HG03139 (cell line): ENCODE data around the gene ZNF33A.
"Not testable (repeated sequence)": the region's sequence is repeated elsewhere in the genome, so short reads cannot be mapped to it uniquely, and the experiment has no call there.

ENCODE experiments used
- ATAC-seq: cut with Tn5 transposase; IDR thresholded peaks from one replicate; pipeline ENCODE4 v1.9.1; 2021; ENCODE audit not compliant: unreplicated experiment

Gene ZNF33A

DNA sequence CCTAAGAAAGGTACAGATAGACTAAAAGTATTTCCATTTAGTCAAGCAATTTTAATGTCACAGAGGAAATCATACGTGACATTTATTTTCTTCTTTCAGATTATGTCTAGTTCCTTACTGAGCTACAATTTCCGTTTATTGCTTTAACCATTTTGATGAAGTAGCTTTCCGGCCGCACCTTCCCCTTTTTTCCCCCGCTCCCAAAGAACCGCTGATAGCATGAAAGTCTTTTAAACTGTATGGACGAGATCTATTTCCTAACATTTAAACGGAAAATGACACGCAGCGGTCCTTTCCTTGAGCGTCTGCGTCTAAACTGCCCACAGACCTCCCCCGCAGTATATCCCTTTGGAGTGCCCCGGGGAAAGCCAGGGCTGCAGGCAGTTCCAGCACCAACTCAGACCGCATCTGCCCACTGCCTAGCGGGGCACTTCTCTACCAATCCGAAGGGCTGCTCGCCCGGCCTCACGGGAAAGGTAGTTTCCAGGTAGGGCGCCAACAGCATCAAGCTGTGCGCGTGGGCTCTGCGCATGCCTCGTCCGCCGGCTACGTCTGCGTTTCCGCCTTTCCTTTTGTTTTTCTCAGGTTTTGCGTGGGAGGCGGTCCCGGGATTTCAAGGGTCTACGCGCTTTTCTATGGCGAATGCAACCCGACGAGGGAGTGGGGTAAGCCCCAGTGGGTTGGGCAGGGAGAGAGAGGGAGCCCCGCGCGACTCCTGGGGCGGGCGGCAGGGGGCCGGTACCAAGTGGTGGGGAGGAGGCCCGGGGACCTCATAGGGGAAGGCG is at the start of gene ZNF33A:
Gene ZNF33A (plus strand): TSS at position 557 of the 785 bp plus-strand sequence. CDS start 1,667 bp downstream, outside the sequence.
- peak; percentile 84 for ATAC-seq

DNA sequence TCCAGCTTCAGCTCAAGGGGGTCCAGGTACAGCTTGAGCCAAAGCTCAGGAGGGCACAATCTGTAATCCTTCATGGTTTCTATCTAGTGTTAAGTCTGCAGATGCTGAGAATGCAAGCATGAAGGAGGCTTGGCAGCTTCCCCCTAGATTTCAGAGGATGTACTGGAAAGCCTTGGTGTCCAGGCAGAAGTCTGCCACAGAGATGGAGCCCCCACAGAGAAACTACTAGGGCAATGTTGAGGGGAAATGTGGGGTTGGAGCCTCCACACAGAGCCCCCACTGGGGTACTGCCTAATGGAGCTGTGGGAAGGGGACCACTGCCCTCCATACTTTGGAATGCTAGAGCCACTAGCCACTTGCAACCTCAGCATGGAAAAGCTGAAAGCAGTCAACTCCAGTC is 45.5 kb upstream of the ZNF33A start:
- ATAC-seq: no peak

DNA sequence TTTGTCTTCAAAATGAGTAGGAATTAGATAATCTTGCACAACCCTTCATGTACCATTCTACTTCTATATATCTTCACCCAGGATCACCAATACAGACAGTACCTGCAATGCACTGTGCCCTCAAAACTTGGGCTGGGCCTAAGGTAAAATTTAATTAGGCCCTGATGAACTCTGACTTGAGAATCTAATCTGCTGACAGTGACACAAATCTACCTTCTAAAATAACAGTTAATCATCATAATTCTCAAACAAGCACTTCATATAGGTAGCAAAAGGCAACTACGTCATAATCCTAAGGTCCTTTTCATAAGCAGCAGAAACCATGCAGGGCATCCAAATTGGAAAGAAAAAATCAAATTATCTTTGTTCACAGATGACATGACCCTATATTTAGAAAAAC is 38.1 kb upstream of the ZNF33A start:
- no peak for ATAC-seq

DNA sequence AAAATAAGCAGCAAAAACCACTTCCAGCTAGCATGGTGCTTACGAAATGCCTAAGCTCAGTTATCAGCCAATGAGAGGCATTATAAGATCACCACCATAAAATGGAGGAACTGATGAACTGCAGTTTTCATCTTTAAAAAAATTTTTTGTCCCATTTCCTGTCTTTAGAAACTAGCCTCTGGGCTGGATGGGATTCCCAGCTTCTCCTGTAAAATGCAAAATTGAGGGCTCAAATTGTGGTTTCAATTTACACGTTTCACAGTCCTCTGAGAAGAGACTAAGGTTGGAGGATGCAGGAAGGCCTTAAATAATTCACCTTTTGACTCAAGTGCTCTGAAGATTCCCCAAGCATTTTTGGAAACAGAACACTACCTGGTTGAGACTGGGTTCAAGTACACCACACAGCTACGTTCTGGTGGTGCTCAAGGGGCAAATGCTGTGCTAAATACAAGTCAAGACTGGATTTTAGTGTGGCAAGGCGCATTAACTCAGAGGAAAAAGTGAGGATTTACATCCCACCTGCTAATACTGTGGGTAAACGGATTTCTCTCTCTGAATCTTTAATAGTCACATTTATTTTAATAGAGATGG is 35.0 kb upstream of the ZNF33A start:
- no peak for ATAC-seq

DNA sequence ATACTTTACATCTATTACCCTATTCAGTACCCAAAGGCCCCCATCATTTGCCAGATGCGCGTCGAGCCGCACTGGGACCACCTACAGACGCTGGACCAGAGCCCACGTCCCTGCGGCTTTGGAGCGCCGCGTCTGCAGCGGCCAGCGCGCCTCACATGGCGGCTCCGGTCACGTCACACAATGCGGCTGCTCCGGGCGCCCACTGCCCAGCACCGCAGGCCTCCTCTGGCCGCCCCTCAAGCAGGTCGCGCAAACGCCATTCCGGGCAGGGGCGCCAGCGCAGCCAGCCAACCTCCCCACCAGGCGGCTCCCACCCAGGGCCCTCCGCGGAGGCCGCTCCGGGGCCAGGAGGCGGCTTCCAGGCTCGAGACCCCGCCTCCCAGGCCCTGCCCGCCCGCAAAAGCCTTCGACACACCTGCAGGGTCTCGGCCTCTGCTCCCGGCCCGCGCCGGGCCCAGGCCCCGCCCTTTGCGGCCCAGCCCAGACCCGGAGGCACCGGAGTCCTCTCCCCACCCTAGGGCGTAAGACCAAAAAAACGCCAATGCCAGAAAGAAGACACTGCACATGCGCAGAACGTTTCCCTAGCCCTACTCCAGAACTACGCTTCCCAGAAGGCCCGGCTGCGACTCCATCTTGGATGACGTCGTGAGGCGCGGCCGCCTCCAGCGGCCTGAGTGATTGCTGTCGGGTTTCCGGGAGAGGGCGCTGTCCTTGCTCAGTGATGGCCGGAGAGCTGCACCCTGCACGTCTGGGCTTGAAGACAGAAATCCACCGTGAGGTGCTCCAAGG is 34.2 kb upstream of the ZNF33A start, which contains the start of gene ZNF25:
Gene ZNF25 (minus strand): TSS at position 557 of the 789 bp plus-strand sequence. CDS start 4,925 bp downstream, outside the sequence.
- peak; percentile 95 for ATAC-seq

DNA sequence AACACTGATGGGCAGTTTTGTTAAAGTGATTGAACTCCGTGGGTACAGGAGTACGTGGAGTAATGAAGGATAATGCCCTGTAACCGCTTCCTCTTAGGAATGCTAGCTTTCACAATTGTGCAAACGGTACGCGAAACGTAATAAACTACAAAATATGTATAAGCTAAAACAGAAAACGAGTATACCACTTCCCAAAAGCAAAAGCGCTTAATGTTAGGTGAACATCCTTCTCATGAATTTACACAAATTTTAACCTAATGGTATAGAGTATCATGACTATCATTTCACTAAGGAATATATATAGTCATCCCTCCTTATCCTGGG is 33.6 kb upstream of the ZNF33A start:
- ATAC-seq: no peak

DNA sequence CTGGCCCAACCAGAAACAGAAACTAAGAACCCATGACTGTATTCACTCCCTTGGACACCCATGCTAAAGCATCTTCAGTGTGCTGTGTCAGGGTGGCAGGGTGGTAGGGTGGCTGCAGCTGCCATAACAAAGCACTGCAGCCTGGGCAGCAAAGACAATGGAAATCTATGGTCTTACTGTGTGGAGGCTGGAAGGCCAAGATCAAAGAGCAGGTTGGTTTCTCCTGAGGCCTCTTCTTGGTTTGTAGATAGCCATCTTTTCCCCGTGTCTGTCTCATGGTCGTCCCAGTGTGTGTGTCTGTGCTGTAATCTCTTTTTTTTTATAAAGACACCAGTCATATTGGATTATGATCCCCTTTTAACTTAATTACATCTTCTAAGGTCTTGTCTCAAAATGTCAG is 18.8 kb upstream of the ZNF33A start:
- no peak for ATAC-seq

DNA sequence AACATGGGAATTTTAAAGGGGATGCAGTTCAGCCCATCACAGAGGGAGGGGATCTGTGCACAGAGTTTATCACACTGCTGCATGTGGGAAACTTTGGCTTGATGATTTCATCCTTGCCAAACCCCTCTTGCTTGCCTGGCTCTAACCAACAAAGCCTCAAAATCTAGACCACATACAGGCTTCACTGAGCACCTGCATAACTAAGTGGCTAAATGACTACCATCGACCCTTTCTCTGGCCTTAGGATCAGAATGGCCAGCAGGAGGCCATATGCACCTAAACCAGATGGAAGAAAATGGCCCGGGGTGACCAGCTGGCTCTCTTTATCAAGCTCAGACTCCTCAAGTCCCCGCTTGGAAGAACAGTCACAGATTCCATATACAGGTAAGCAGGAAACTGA is 18.4 kb upstream of the ZNF33A start:
- ATAC-seq: no peak

DNA sequence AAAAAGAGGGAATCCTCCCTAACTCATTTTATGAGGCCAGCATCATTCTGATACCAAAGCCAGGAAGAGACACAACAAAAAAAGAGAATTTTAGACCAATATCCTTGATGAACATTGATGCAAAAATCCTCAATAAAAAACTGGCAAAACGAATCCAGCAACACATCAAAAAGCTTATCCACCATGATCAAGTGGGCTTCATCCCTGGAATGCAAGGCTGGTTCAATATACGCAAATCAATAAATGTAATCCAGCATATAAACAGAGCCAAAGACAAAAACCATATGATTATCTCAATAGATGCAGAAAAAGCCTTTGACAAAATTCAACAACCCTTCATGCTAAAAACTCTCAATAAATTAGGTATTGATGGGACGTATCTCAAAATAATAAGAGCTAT is 11.6 kb upstream of the ZNF33A start:
- ATAC-seq: not testable (repeated sequence)

DNA sequence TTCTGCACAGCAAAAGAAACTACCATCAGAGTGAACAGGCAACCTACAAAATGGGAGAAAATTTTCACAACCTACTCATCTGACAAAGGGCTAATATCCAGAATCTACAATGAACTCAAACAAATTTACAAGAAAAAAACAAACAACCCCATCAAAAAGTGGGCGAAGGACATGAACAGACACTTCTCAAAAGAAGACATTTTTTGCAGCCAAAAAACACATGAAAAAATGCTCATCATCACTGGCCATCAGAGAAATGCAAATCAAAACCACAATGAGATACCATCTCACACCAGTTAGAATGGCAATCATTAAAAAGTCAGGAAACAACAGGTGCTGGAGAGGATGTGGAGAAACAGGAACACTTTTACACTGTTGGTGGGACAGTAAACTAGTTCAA is 10.0 kb upstream of the ZNF33A start:
- not testable (repeated sequence) for ATAC-seq

DNA sequence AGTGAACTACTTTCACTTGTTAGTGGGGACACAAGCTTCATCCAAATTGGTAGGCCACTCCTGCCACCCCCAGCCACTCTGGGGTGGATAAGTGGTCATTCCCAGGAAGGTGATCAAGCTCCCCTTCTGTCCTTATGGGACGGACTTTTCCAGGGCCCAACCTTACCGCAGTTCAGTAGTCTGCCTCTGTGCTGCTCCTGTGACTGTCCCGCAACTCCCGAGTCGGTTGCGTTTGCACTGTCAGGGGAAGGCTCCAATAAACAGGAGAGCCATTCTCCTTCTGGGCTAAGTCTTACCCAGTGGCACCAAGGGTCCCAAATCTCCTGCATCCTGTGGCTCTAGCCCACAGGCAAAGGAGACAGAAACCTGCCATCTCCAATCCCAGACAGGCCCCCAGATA is 7.4 kb upstream of the ZNF33A start:
- ATAC-seq: no peak

DNA sequence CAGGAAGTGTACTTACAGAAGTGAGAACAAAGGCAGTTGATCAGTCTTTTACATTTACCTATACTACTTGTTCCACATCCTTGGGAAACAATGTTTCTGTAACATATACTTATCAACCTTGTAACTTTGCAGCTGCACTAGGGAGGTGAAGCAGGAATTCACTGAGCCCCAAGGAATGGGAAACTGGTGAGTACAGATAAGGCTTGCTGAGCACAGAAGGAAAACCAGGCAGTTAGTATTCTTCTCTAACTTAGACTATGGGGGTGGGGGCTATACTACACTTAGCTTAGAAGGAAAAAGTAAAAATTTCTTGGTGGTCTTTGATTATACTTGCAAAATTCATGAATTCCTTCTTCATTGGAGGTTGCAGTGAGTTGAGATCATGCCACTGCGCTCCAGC is 6.9 kb upstream of the ZNF33A start:
- ATAC-seq: no peak

DNA sequence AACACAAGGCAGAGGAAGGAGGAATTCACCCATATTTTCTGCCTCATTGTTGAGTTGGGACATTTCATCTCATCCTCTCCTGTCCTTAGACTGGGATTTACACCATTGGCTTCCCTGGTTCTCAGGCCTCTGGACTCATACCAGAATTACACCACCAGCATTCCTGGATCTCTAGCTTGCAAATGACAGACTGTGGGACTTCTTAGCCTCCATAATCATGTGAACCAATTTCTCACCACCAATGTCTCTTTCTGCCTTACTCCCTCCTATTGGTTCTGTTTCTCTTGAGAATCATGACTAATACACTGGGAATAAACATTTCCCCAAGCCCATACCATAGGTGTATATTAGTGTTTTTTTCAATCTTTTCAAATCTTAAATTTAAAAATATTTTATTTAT is 2.9 kb upstream of the ZNF33A start:
- no peak for ATAC-seq

DNA sequence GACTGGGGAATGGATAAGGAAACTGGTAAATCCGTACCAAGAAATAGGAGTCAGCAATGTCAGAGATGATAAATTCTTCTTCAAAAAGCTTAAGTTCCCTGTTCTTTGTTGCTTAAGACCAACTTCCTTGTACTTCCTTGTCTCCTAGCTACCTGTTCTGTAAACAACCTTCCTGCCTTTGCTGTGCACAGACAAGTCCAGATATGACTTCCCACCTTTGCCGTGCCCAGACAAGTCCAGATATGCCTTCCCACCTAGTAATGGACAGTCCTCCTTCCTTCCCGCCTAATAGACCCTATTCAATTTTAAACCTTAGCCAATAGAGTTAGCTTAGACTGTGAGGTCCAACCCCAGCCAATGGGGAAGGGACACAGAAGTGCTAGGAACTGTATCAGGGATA is 2.5 kb upstream of the ZNF33A start:
- ATAC-seq: no peak

DNA sequence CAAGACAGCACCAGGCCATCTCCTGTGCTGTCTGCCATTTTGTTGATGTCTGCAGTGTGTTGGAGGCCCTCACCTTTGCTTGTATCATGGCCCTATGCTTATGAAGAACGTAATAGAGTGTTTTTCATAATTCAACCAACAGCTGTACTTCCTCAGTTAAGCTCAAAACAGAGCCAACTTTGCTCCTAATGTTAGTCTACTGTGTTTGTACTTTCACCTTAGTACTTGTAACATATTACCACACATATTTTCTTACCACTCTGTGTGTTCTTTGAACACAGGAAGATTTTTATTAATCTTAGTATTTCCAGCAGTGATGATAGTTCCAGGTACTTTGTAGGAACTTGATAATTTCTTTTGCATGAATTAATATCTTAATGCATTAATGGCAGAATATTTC is 5.9 kb downstream of the ZNF33A start:
- no peak for ATAC-seq

DNA sequence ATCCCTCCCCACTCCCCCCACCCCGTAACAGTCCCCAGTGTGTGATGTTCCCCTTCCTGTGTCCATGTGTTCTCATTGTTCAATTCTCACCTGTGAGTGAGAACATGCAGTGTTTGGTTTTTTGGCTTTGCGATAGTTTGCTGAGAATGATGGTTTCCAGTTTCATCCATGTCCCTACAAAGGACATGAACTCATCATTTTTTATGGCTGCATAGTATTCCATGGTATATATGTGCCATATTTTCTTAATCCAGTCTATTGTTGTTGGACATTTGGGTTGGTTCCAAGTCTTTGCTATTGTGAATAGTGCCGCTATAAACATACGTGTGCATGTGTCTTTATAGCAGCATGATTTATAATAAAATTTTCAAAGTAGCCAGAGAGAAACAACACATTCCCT is 8.6 kb downstream of the ZNF33A start:
- not testable (repeated sequence) for ATAC-seq

DNA sequence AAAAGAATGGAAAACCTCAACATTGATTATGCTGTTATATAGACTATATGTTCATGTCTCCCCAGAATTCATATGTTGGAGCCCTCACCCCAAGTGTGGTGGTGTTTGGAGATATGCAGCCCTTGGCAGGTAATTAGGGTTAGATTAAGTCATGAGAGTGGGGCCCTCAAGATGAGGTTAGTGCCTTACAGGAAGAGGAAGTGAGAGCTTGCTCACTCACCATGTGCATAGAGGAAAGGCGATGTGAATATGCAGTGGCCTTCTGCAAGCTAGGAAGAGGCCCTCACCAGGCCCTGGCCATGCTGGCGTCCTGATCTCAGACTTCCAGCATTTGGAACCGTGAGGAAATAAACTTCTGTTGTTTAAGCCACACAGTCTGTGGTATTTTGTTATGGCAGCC is 14.8 kb downstream of the ZNF33A start:
- peak; percentile 92 for ATAC-seq

DNA sequence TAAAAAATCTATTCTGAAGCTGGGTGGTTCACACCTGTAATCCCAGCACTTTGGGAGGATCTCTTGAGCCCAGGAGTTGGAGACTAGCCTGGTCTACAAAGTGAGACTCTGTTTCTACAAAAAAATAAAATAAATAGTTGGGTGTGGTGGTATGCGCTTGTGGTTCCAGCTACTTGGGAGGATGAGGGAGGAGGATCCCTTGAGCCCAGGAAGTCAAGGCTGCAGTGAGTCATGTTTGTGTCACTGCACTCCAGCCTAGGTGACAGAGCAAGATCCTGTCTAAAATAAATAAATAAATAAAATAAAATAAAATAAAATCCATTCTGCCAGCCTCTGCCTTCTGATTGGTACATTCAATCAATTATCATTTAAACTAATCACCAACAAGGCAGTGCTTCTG is 17.5 kb downstream of the ZNF33A start:
- ATAC-seq: no peak

DNA sequence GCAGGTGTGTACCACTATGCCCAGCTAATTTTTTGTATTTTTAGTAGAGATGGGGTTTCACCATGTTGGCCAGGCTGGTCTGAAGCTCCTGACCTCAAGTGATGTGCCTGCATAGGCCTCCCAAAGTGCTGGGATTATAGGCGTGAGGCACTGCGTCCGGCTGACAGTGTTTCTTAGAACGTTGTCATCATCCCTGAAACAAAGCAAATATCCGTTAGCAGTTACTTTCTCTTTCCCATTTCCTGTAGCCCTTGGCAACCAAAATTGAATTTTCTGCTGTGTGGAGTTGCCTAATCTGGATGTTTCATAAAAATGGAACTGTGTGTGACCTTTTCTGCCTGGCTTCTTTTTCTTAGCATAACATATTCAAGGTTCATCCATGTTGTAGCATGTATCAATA is 22.4 kb downstream of the ZNF33A start:
- ATAC-seq: no peak

DNA sequence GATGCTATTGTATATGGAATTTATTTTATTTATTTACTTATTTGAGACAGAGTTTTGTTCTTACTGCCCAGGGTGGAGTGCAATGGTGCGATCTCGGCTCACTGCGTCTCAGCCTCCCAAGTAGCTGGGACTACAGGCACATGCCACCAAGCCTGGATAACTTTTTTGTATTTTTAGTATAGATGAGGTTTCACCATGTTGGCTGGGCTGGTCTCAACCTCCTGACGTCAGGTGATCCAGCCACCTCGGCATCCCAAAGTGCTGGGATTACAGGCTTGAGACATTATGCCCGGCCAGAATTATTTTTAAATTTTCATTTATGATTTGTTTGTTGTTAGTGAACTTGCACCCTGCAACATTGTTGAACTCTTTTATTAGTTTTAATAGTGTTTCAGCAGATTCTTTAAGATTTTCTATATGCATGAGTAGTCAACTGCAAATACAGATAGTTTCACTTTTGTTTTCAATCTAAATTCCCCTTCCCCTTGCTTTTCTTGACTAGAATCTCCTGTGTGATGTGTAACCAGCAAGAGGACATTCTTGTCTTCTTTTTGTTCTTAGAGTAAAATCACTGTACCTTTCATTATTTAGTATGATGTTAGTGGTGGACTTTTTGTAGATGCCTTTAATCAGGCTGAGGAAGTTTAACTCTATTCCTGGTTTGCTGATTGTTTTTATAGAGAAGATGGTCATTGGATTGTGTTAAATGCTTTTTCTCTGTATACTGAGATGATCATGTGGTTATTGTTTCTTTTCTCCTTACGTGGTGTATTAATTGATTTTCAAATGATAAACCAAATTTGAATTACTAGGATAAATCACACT is 27.8 kb downstream of the ZNF33A start:
- ATAC-seq: peak; percentile 89

DNA sequence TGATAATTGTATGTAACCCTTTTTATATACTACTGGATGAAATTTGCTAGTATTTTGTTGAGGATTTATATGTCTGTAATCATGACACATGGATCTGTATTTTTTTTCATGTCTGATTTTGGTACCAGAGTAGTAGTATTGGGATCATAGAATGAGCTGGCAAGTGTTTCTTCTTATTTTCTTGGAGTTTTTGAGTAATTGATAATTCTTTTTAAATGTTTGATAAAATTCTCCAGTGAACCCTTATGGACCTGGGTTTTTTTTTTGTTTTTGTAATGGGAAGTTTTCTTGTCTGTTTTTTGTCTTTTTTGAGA is 28.4 kb downstream of the ZNF33A start:
- no peak for ATAC-seq
